ENCODE measurements around the gene ITPR2.
"Not testable (repeated sequence)": the region's sequence is repeated elsewhere in the genome, so short reads cannot be mapped to it uniquely, and the experiment has no call there.

The ITPR2 gene

GRCh38 chr12:26760657-26761293, 72.2 kb downstream of the ITPR2 start:
- TF ChIP-seq CTCF (IDR thresholded peaks at IDR 0.05; ENCODE audit: unreplicated experiment in 3 of 3), result no peak
- no peak overlapping the region for H3K27ac Mint-ChIP-seq
- H3K27me3 Mint-ChIP-seq (ENCODE audit: low read depth), result no peaks in the 10 kb centered on the region
- H3K36me3 Mint-ChIP-seq (ENCODE audit: low read depth), result peaks cover 26% of the 10 kb centered on the region
- peaks cover 41% of the 10 kb centered on the region for H3K9me3 Mint-ChIP-seq
- no peak overlapping the region for H3K4me3 Mint-ChIP-seq
- no peaks in the 10 kb centered on the region for H3K4me1 Mint-ChIP-seq

GRCh38 chr12:26755362-26755761, 77.6 kb downstream of the ITPR2 start:
- not testable (repeated sequence) for H3K27me3 Mint-ChIP-seq (ENCODE audit: low read depth); H3K4me1 Mint-ChIP-seq; H3K27ac Mint-ChIP-seq; H3K4me3 Mint-ChIP-seq
- H3K9me3 Mint-ChIP-seq, result peaks cover 41% of the 10 kb centered on the region
- peaks cover 19% of the 10 kb centered on the region for H3K36me3 Mint-ChIP-seq (ENCODE audit: low read depth)

- peaks cover 34% of the 10 kb centered on the region for H3K9me3 Mint-ChIP-seq
- peaks cover 19% of the 10 kb centered on the region for H3K36me3 Mint-ChIP-seq (ENCODE audit: low read depth)
- H3K4me1 Mint-ChIP-seq, result no peaks in the 10 kb centered on the region
- H3K27ac Mint-ChIP-seq, result no peak overlapping the region
- H3K4me3 Mint-ChIP-seq, result no peak overlapping the region
- TF ChIP-seq CTCF (IDR thresholded peaks at IDR 0.05; ENCODE audit: unreplicated experiment in 3 of 3), result no peak
- no peaks in the 10 kb centered on the region for H3K27me3 Mint-ChIP-seq (ENCODE audit: low read depth)
These were observed 78.8 kb downstream of the ITPR2 start for GRCh38 chr12:26754148-26754547.

- no peaks in the 10 kb centered on the region for H3K4me1 Mint-ChIP-seq
- H3K36me3 Mint-ChIP-seq (ENCODE audit: low read depth), result peaks cover 7% of the 10 kb centered on the region
- H3K9me3 Mint-ChIP-seq, result peaks cover 16% of the 10 kb centered on the region
- H3K4me3 Mint-ChIP-seq, result no peak overlapping the region
- no peak for TF ChIP-seq CTCF (IDR thresholded peaks at IDR 0.05; ENCODE audit: unreplicated experiment in 3 of 3)
- H3K27me3 Mint-ChIP-seq (ENCODE audit: low read depth), result no peaks in the 10 kb centered on the region
- no peak overlapping the region for H3K27ac Mint-ChIP-seq
These were observed 81.8 kb downstream of the ITPR2 start for GRCh38 chr12:26751179-26751578.

GRCh38 chr12:26750531-26751175, 82.3 kb downstream of the ITPR2 start:
- H3K27ac Mint-ChIP-seq, result no peak overlapping the region
- H3K4me3 Mint-ChIP-seq, result no peak overlapping the region
- no peak for TF ChIP-seq CTCF (IDR thresholded peaks at IDR 0.05; ENCODE audit: unreplicated experiment in 3 of 3)
- no peaks in the 10 kb centered on the region for H3K27me3 Mint-ChIP-seq (ENCODE audit: low read depth)
- H3K4me1 Mint-ChIP-seq, result no peaks in the 10 kb centered on the region
- peaks cover 15% of the 10 kb centered on the region for H3K9me3 Mint-ChIP-seq
- H3K36me3 Mint-ChIP-seq (ENCODE audit: low read depth), result peaks cover 7% of the 10 kb centered on the region

GRCh38 chr12:26749781-26750180, 83.2 kb downstream of the ITPR2 start:
- Mint-ChIP-seq H3K4me1 (no peaks in the 10 kb centered on the region), H3K27ac (no peak overlapping the region), H3K4me3 (no peak overlapping the region), H3K36me3 (ENCODE audit: low read depth) (peaks cover 7% of the 10 kb centered on the region), H3K27me3 (ENCODE audit: low read depth) (no peaks in the 10 kb centered on the region), H3K9me3 (peaks cover 15% of the 10 kb centered on the region)
- no peak for TF ChIP-seq CTCF (IDR thresholded peaks at IDR 0.05; ENCODE audit: unreplicated experiment in 3 of 3)

All from nephron (organoid).